Keratinocyte (primary cell): ENCODE data around the gene EYA4. TPM values are rescaled to one million over a fixed set of nuclear protein-coding genes. Genes with fewer than 3 reads are reported as not detected.

ENCODE experiments used
- DNase-seq: peaks from one replicate; pipeline ENCODE4 v3.0.0-alpha.2; 2011; ENCODE audit warnings: low read depth, missing footprints, low spot score
- FAIRE-seq: peaks from 2 replicates; lab custom pipeline; 2011; peaks lifted over from hg19 to GRCh38; lab: Jason Lieb, UNC
- H2AFZ ChIP-seq: 2 replicates; pipeline ENCODE4 v1.6.0; 2012; ENCODE audit warnings: low read length, control low read depth, inconsistent platforms; ENCODE audit not compliant: control insufficient read depth
- H3K27ac ChIP-seq: 2 replicates; pipeline ENCODE4 v1.5.1; 2011; ENCODE audit warnings: low read length; ENCODE audit not compliant: control insufficient read depth, insufficient read depth
- H3K27me3 ChIP-seq: 3 replicates; pipeline ENCODE4 v1.6.0; 2011; ENCODE audit warnings: low read length; ENCODE audit not compliant: control insufficient read depth, insufficient read depth; ENCODE audit errors: extremely low read depth
- H3K36me3 ChIP-seq, 2 experiments: 2 replicates in 1 of 2; 3 replicates in 1 of 2; pipeline ENCODE4 v1.5.1; 2011; ENCODE audit warnings: low read length in 2 of 2, mild to moderate bottlenecking in 1 of 2; ENCODE audit not compliant: control insufficient read depth in 2 of 2, insufficient read depth in 2 of 2; ENCODE audit errors: extremely low read depth in 1 of 2
- H3K4me1 ChIP-seq: 3 replicates; pipeline ENCODE4 v1.5.1; 2011; ENCODE audit warnings: low read length; ENCODE audit not compliant: control insufficient read depth, insufficient read depth; ENCODE audit errors: extremely low read depth
- H3K4me2 ChIP-seq: 3 replicates; pipeline ENCODE4 v1.6.0; 2011; ENCODE audit warnings: low read depth, low read length; ENCODE audit not compliant: control insufficient read depth, insufficient read depth; ENCODE audit errors: extremely low read depth
- H3K4me3 ChIP-seq, 3 experiments: fragments of 200-600 bp in 1 of 3; sonication (generic) in 1 of 3; 2 replicates in 2 of 3; 3 replicates in 1 of 3; pipeline ENCODE4 v1.5.1; 2011 to 2016; ENCODE audit warnings: low read length in 3 of 3, mild to moderate bottlenecking in 3 of 3, control low read depth in 2 of 3, inconsistent platforms in 1 of 3, low read depth in 1 of 3, mixed read lengths in 1 of 3, mixed run types in 1 of 3, moderate library complexity in 1 of 3; ENCODE audit not compliant: control insufficient read depth in 2 of 3, insufficient read depth in 2 of 3; ENCODE audit errors: extremely low read depth in 1 of 3
- H3K79me2 ChIP-seq: 2 replicates; pipeline ENCODE4 v1.6.0; 2012; ENCODE audit warnings: low read length; ENCODE audit not compliant: control insufficient read depth, insufficient read depth
- H3K9ac ChIP-seq: 3 replicates; pipeline ENCODE4 v1.6.0; 2011; ENCODE audit warnings: low read length; ENCODE audit not compliant: control insufficient read depth, insufficient read depth; ENCODE audit errors: extremely low read depth
- H3K9me1 ChIP-seq: 3 replicates; pipeline ENCODE4 v1.6.0; 2011; ENCODE audit warnings: low read length; ENCODE audit not compliant: control insufficient read depth, insufficient read depth; ENCODE audit errors: extremely low read depth
- H3K9me3 ChIP-seq: 2 replicates; pipeline ENCODE4 v1.5.1; 2012; ENCODE audit warnings: low read depth, low read length; ENCODE audit not compliant: control insufficient read depth
- H4K20me1 ChIP-seq: 3 replicates; pipeline ENCODE4 v1.6.0; 2011; ENCODE audit warnings: low read length; ENCODE audit not compliant: control insufficient read depth, insufficient read depth; ENCODE audit errors: extremely low read depth
- EZH2 ChIP-seq: IDR thresholded peaks from one replicate; pipeline ENCODE4 v1.6.1; 2012; ENCODE audit warnings: inconsistent platforms, mild to moderate bottlenecking, low read length, moderate library complexity
- dilution Hi-C: fragments of 300-500 bp; cut with MboI; formaldehyde crosslinking; loops from one replicate; pipeline ENCODE4 v1.7.0; 2020; ENCODE audit warnings: low sequenced_read_pairs; ENCODE audit not compliant: extremely low pct_ligation_motif_present
- polyA plus RNA-seq, 5 experiments: library from polyadenylated mRNA; depleted of rRNA in 3 of 5; stranded (reverse) in 3 of 5; stranded (forward) in 1 of 5; unstranded in 1 of 5; fragments of >200 nt; gene quantifications; 1 replicate in 1 of 5; 2 replicates in 3 of 5; 3 replicates in 1 of 5; pipeline versions ENCODE4 v1.2.1 to v1.2.3, GENCODE V29; 2011 to 2012; ENCODE audit warnings: missing spikeins in 2 of 5, low read depth in 1 of 5, low replicate concordance in 1 of 5
- TF ChIP-seq, protein P1 (sequence below), 3 experiments: IDR thresholded peaks in 1 of 3; conservative IDR thresholded peaks in 1 of 3; optimal IDR thresholded peaks in 1 of 3; 2 replicates in 2 of 3; 3 replicates in 1 of 3; pipeline versions ENCODE3 to v1.5.1; 2011; ENCODE audit warnings: low read length in 3 of 3, mild to moderate bottlenecking in 3 of 3, moderate library complexity in 2 of 3, control low read depth in 1 of 3, inconsistent platforms in 1 of 3; ENCODE audit not compliant: insufficient read depth in 2 of 3; ENCODE audit errors: extremely low read depth in 1 of 3

Gene EYA4
- polyA plus RNA-seq, 1 donor (not counting 4 experiments of a cell fraction or from before 2014, with no cell fraction given): 0.01 TPM

GRCh38 chr6:133392641-133393040 is 151.5 kb downstream of the EYA4 start:
- H3K9me1 ChIP-seq: no peaks in the 10 kb centered on the region
- H2AFZ ChIP-seq: no peak overlapping the region
- H4K20me1 ChIP-seq: no peaks in the 10 kb centered on the region
- no peak for DNase-seq
- H3K9me3 ChIP-seq: no peaks in the 10 kb centered on the region
- dilution Hi-C loops: no loop called here
- no peak for TF ChIP-seq EZH2
- TF ChIP-seq, protein P1, sequence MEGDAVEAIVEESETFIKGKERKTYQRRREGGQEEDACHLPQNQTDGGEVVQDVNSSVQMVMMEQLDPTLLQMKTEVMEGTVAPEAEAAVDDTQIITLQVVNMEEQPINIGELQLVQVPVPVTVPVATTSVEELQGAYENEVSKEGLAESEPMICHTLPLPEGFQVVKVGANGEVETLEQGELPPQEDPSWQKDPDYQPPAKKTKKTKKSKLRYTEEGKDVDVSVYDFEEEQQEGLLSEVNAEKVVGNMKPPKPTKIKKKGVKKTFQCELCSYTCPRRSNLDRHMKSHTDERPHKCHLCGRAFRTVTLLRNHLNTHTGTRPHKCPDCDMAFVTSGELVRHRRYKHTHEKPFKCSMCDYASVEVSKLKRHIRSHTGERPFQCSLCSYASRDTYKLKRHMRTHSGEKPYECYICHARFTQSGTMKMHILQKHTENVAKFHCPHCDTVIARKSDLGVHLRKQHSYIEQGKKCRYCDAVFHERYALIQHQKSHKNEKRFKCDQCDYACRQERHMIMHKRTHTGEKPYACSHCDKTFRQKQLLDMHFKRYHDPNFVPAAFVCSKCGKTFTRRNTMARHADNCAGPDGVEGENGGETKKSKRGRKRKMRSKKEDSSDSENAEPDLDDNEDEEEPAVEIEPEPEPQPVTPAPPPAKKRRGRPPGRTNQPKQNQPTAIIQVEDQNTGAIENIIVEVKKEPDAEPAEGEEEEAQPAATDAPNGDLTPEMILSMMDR (optimal IDR thresholded peaks at IDR 0.05 in 1 of 3, IDR thresholded peaks at IDR 0.05 in 1 of 3, conservative IDR thresholded peaks at IDR 0.05 in 1 of 3; ENCODE audit: extremely low read depth in 1 of 3, insufficient read depth in 2 of 3, low read length in 3 of 3): no peak
- no peak overlapping the region for H3K9ac ChIP-seq
- no peaks in the 10 kb centered on the region for H3K4me1 ChIP-seq
- H3K79me2 ChIP-seq: no peaks in the 10 kb centered on the region
- no peak overlapping the region for H3K27ac ChIP-seq
- H3K27me3 ChIP-seq: no peaks in the 10 kb centered on the region
- no peak for FAIRE-seq
- H3K4me2 ChIP-seq: no peak overlapping the region
- no peaks in the 10 kb centered on the region for H3K36me3 ChIP-seq
- H3K4me3 ChIP-seq: no peak overlapping the region

DNA sequence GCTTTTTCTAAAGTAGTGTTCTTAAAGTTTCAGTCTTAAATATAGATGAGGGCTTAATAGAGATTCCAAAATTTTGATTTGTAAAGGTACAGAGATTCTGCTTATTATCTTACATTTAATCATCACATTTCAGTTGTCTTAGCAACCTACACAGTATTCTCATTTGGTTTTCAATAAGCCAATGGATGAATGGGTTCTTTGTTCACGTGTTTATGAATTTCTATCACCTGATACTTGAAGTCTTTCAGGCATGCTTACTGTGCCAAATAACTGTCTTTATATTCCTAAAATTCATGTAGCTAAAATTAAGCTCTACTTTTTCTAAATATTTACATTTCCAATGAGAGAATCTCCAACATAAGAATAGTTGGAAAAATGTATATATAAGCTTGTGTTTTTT is 152.7 kb downstream of the EYA4 start:
- dilution Hi-C loops: no loop called here

More for the DNA sequence above, 152.7 kb downstream of the EYA4 start:
- H3K9me1 ChIP-seq: no peaks in the 10 kb centered on the region
- no peaks in the 10 kb centered on the region for H4K20me1 ChIP-seq
- H3K4me2 ChIP-seq: no peak overlapping the region
- no peak for DNase-seq
- H3K27ac ChIP-seq: no peak overlapping the region
- no peaks in the 10 kb centered on the region for H3K79me2 ChIP-seq
- no peaks in the 10 kb centered on the region for H3K27me3 ChIP-seq
- no peaks in the 10 kb centered on the region for H3K36me3 ChIP-seq
- H3K4me1 ChIP-seq: no peaks in the 10 kb centered on the region
- no peak overlapping the region for H3K4me3 ChIP-seq
- no peak overlapping the region for H3K9ac ChIP-seq
- H2AFZ ChIP-seq: no peak overlapping the region
- no peak for FAIRE-seq
- TF ChIP-seq, protein P1 (optimal IDR thresholded peaks at IDR 0.05 in 1 of 3, IDR thresholded peaks at IDR 0.05 in 1 of 3, conservative IDR thresholded peaks at IDR 0.05 in 1 of 3; ENCODE audit: extremely low read depth in 1 of 3, insufficient read depth in 2 of 3, low read length in 3 of 3): no peak
- no peaks in the 10 kb centered on the region for H3K9me3 ChIP-seq
